HepG2 (cell line): ENCODE data around the gene NFATC3. TPM values are rescaled to one million over a fixed set of nuclear protein-coding genes. Genes with fewer than 3 reads are reported as not detected.

Source experiments
- CHCHD3 ChIP-seq: sonication (generic); formaldehyde crosslinking; IDR thresholded peaks from 2 replicates; pipeline ENCODE4 v1.8.0; 2022; ENCODE audit warnings: mild to moderate bottlenecking, missing genetic modification reagents, moderate library complexity
- ETV6 ChIP-seq: sonication (generic); formaldehyde crosslinking; conservative IDR thresholded peaks from 2 replicates; pipeline ENCODE4 v1.4.0; 2020; ENCODE audit warnings: missing genetic modification reagents
- FOXP4 ChIP-seq: sonication (generic); formaldehyde crosslinking; IDR thresholded peaks from 2 replicates; pipeline ENCODE4 v1.4.0; 2020; ENCODE audit warnings: missing genetic modification reagents
- HIC2 ChIP-seq: sonication (generic); formaldehyde crosslinking; IDR thresholded peaks from 2 replicates; pipeline ENCODE4 v1.9.0; 2022; ENCODE audit warnings: low read depth, missing genetic modification reagents
- MED8 ChIP-seq: sonication (generic); formaldehyde crosslinking; IDR thresholded peaks from 2 replicates; pipeline ENCODE4 v1.8.1; 2023; ENCODE audit warnings: mild to moderate bottlenecking, missing genetic modification reagents; ENCODE audit not compliant: insufficient replicate concordance
- MYNN ChIP-seq: sonication (generic); formaldehyde crosslinking; IDR thresholded peaks from 2 replicates; pipeline ENCODE4 v1.4.0; 2020; ENCODE audit warnings: mild to moderate bottlenecking, low read depth, missing genetic modification reagents
- NFYC ChIP-seq: IDR thresholded peaks from 2 replicates; pipeline ENCODE4 v1.6.1; 2016; ENCODE audit warnings: missing genetic modification reagents, missing compliant biosample characterization
- PBX2 ChIP-seq: IDR thresholded peaks from 2 replicates; pipeline ENCODE4 v1.6.1; 2016; ENCODE audit warnings: control low read depth
- TFDP1 ChIP-seq: IDR thresholded peaks from 2 replicates; pipeline ENCODE4 v1.6.1; 2016; ENCODE audit warnings: missing compliant biosample characterization, missing genetic modification reagents, borderline replicate concordance
- UBTF ChIP-seq: sonication (generic); formaldehyde crosslinking; IDR thresholded peaks from 2 replicates; pipeline ENCODE4 v1.4.0; 2020; ENCODE audit warnings: mild to moderate bottlenecking, missing genetic modification reagents
- ZBTB44 ChIP-seq: sonication (generic); formaldehyde crosslinking; IDR thresholded peaks from 2 replicates; pipeline ENCODE4 v1.4.0; 2020; ENCODE audit warnings: missing genetic modification reagents
- ZBTB7A ChIP-seq: sonication (generic); formaldehyde crosslinking; IDR thresholded peaks from 2 replicates; pipeline ENCODE4 v1.8.0; 2022; ENCODE audit warnings: mild to moderate bottlenecking, missing genetic modification reagents
- ZNF367 ChIP-seq: sonication (generic); formaldehyde crosslinking; IDR thresholded peaks from 2 replicates; pipeline ENCODE4 v1.4.0; 2020; ENCODE audit warnings: missing genetic modification reagents, borderline replicate concordance
- ZNF550 ChIP-seq: sonication (generic); formaldehyde crosslinking; IDR thresholded peaks from 2 replicates; pipeline ENCODE4 v1.4.0; 2020; ENCODE audit warnings: mild to moderate bottlenecking, missing genetic modification reagents, borderline replicate concordance
- ZNF580 ChIP-seq: IDR thresholded peaks from 2 replicates; pipeline ENCODE4 v1.6.1; 2016; ENCODE audit warnings: low read depth, borderline replicate concordance
- ZNF746 ChIP-seq: sonication (generic); formaldehyde crosslinking; IDR thresholded peaks from 2 replicates; pipeline ENCODE4 v1.8.0; 2022; ENCODE audit warnings: mild to moderate bottlenecking, missing genetic modification reagents
- polyA plus RNA-seq, 8 experiments: library from polyadenylated mRNA; depleted of rRNA in 3 of 8; stranded (reverse) in 7 of 8; unstranded in 1 of 8; fragments of >200 nt; fragmentation: Illumina TruSeq in 4 of 8; extraction: Trizol in 4 of 8; gene quantifications; 2 replicates each; pipeline versions ENCODE4 v1.2.1 to v1.2.3, GENCODE V29; 2011 to 2016; ENCODE audit warnings: low read depth in 4 of 8, missing spikeins in 1 of 8, mixed read lengths in 1 of 8; ENCODE audit not compliant: insufficient read depth in 1 of 8
- total RNA-seq, 5 experiments: library from RNA; depleted of rRNA; stranded (reverse); fragments of >200 nt; fragmentation: Illumina TruSeq; extraction: Trizol; gene quantifications; 2 replicates each; pipeline ENCODE4 v1.2.3, GENCODE V29; 2016; ENCODE audit warnings: low read depth in 1 of 5

NFATC3 gene
- total and polyA plus RNA-seq, 2 of the 13 experiments (the other 11 are each of a cell fraction or from before 2014, with no cell fraction given) = 52.6 to 62.7 TPM

- TF ChIP-seq FOXP4 (no peak; the same call in 1 of the 2 replicates), ETV6 (CRISPR knock-in tag) (peak; percentile 26), ZNF580 (CRISPR knock-in tag) (peak; percentile 83; the same call in 1 of the 2 replicates), ZNF746 (CRISPR knock-in tag) (no peak), HIC2 (CRISPR knock-in tag) (no peak; the same call in 1 of the 2 replicates), MYNN (CRISPR knock-in tag) (no peak; the same call in 1 of the 2 replicates), UBTF (CRISPR knock-in tag) (peak; percentile 34; the same call in 1 of the 2 replicates), ZBTB7A (CRISPR knock-in tag) (peak; percentile 84), NFYC (no peak; the same call in 1 of the 2 replicates), ZBTB44 (CRISPR knock-in tag) (peak; percentile 42; the same call in 1 of the 2 replicates), ZNF550 (0 out of 2 replicates have a peak, but pooled peaks have one; percentile 50), TFDP1 (CRISPR knock-in tag) (peak; percentile 48; the same call in 1 of the 2 replicates), ZNF367 (CRISPR knock-in tag) (0 out of 2 replicates have a peak, but pooled peaks have one; percentile 27), CHCHD3 (CRISPR knock-in tag) (no peak), MED8 (CRISPR knock-in tag) (no peak), PBX2 (CRISPR knock-in tag) (no peak)
Observed at GRCh38 chr16:68264128-68265077, 179.2 kb downstream of the NFATC3 start, which contains the start of gene SLC7A6 (continued).
